DOHH2 (cell line): ENCODE data around the gene REEP1.

Experiments used
- CTCF ChIP-seq: fragments of 200-600 bp; sonication (generic); IDR thresholded peaks from one replicate; pipeline ENCODE4 v1.5.1; 2014; ENCODE audit warnings: antibody characterized with exemption, mild to moderate bottlenecking, low read depth, low read length; ENCODE audit not compliant: poor library complexity, severe bottlenecking
- EZH2phosphoT487 ChIP-seq: fragments of 200-600 bp; sonication (generic); IDR thresholded peaks from 2 replicates; pipeline ENCODE4 v1.6.1; 2017; ENCODE audit warnings: borderline replicate concordance, mild to moderate bottlenecking, antibody characterized with exemption, low read length, moderate library complexity, mixed read lengths

- TF ChIP-seq CTCF = no peak
- no peak for TF ChIP-seq EZH2phosphoT487
Observed at GRCh38 chr2:86335865-86336674, 1.4 kb downstream of the REEP1 start.
